Ascending aorta (tissue), 2 donors: ENCODE measurements around the gene GPC4. TPM values are rescaled to one million over a fixed set of nuclear protein-coding genes. Genes with fewer than 3 reads are reported as not detected.
A peak's percentile ranks its signal among the peaks of the same experiment; 100 is the strongest.

Source experiments
- DNase-seq, 2 donors: peaks; one replicate each; pipeline ENCODE4 v3.0.0-alpha.2; 2019; ENCODE audit warnings: low spot score in 2 of 2
- H3K27ac ChIP-seq, 2 donors: fragments of 200-600 bp; sonication (generic); one replicate each; pipeline ENCODE4 v1.5.1; 2016 to 2017; ENCODE audit warnings: mild to moderate bottlenecking in 1 of 2
- H3K27me3 ChIP-seq: fragments of 200-600 bp; sonication (generic); one replicate; pipeline ENCODE4 v1.5.1; 2017
- H3K36me3 ChIP-seq, 2 donors: fragments of 200-600 bp; sonication (generic); one replicate each; pipeline ENCODE4 v1.5.1; 2016
- H3K4me1 ChIP-seq, 2 donors: fragments of 200-600 bp; sonication (generic); one replicate each; pipeline ENCODE4 v1.5.1; 2016 to 2017; ENCODE audit warnings: mild to moderate bottlenecking in 1 of 2
- H3K4me3 ChIP-seq, 2 donors: fragments of 200-600 bp; sonication (generic); one replicate each; pipeline ENCODE4 v1.5.1; 2016 to 2017; ENCODE audit warnings: mild to moderate bottlenecking in 1 of 2
- H3K9me3 ChIP-seq, 2 donors: fragments of 200-600 bp; sonication (generic); one replicate each; pipeline ENCODE4 v1.5.1; 2016
- CTCF ChIP-seq, 3 experiments: fragments of 200-600 bp in 2 of 3; fragments of 450-650 bp in 1 of 3; sonication (generic) in 2 of 3; IDR thresholded peaks; one replicate each; pipeline ENCODE4 v1.5.1; 2016 to 2019; ENCODE audit warnings: antibody characterized with exemption in 3 of 3, mild to moderate bottlenecking in 1 of 3, moderate library complexity in 1 of 3
- intact Hi-C: fragments of 100-400 bp; cut with DNase I; formaldehyde crosslinking; loops from one replicate; pipeline ENCODE4 v1.15.1; 2023
- total RNA-seq: library from RNA; depleted of rRNA; stranded (reverse); fragments of >200 nt; gene quantifications from one replicate; pipeline ENCODE4 v1.1.0, GENCODE V29; 2016

GPC4 gene
- total RNA-seq, 1 donor from 2014 or later = 12.0 TPM

- no peak for TF ChIP-seq CTCF (IDR thresholded peaks at IDR 0.05)
- H3K9me3 ChIP-seq = no peaks in the 10 kb centered on the region
- no peaks in the 10 kb centered on the region for H3K4me1 ChIP-seq
- H3K4me3 ChIP-seq = peak overlapping the region; percentile 26 to 54
- intact Hi-C loops = no loop called here
- no peak overlapping the region for H3K27ac ChIP-seq
- no peaks in the 10 kb centered on the region for H3K36me3 ChIP-seq
- no peak for DNase-seq
- H3K27me3 ChIP-seq = no peaks in the 10 kb centered on the region
These were observed 29.9 kb upstream of the GPC4 start for GRCh38 chrX:133444952-133445831.

GRCh38 chrX:133444196-133444595 is 28.9 kb upstream of the GPC4 start:
- DNase-seq = no peak
- Histone ChIP-seq H3K36me3 (no peaks in the 10 kb centered on the region), H3K9me3 (no peaks in the 10 kb centered on the region), H3K4me1 (no peaks in the 10 kb centered on the region), H3K4me3 (no peak overlapping the region), H3K27ac (no peak overlapping the region), H3K27me3 (no peaks in the 10 kb centered on the region)
- TF ChIP-seq CTCF (IDR thresholded peaks at IDR 0.05) = no peak
- intact Hi-C loops = no loop called here

DNA sequence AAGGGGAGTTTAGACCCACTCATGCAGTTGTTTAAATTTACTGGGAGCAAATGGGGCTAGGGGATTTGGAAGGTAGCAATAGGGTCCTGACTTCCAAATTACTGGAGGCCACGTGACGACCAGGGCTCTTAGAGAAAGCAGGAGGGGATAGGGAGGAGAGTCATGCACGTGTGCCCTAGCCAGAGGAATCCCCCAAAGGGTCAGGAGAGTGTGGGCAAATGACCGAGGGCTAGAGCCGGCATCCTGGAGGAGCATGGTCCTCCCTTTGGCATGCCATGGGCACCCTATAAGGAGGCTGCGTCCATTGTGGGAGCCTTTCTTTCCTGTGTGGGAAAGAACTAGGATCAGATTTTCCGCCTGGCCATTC is 25.5 kb upstream of the GPC4 start:
- intact Hi-C loops = no loop called here
- no peaks in the 10 kb centered on the region for H3K4me1 ChIP-seq
- no peaks in the 10 kb centered on the region for H3K36me3 ChIP-seq
- no peak overlapping the region for H3K4me3 ChIP-seq
- H3K27me3 ChIP-seq = no peaks in the 10 kb centered on the region
- no peaks in the 10 kb centered on the region for H3K9me3 ChIP-seq
- no peak for DNase-seq
- no peak for TF ChIP-seq CTCF (IDR thresholded peaks at IDR 0.05)
- H3K27ac ChIP-seq = no peak overlapping the region

DNA sequence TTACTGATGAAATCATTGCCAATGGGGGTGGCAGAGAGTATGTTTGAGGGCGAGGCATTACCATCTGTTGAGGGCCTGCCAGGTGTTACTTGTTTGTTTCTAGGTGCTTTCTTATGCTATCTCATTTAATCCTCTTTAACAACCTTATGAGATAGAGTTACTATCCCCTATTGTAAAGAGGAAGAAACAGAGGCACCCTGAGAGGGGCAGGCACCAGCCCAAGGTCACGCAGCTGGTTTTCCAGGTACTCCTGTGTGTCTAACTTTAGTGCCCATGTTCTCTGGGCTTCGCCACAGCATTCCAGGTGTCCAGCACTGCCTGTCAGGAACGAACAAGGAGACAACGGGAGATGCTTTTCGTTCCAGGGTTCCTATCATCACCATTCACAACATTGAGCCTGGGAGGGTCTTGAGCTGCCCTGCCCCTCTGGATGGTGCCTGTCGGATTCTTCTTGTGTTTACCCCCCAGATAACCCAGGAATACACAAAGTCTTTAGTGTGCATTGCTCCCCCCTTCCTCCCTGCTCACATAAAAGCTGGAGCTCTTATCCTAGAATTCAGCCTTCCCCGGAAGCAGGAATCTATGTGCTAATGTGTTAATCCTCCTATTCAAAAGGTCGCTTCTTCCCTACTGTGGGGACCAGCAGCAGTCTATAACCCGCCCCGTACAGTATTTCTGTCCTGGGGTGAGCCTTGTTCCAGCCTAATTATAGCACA is 24.9 kb upstream of the GPC4 start:
- no peaks in the 10 kb centered on the region for H3K36me3 ChIP-seq
- no peak for DNase-seq
- intact Hi-C loops = no loop called here
- H3K27ac ChIP-seq = no peak overlapping the region
- TF ChIP-seq CTCF (IDR thresholded peaks at IDR 0.05) = no peak
- no peaks in the 10 kb centered on the region for H3K9me3 ChIP-seq
- H3K27me3 ChIP-seq = no peaks in the 10 kb centered on the region
- H3K4me3 ChIP-seq = no peak overlapping the region
- H3K4me1 ChIP-seq = no peaks in the 10 kb centered on the region

DNA sequence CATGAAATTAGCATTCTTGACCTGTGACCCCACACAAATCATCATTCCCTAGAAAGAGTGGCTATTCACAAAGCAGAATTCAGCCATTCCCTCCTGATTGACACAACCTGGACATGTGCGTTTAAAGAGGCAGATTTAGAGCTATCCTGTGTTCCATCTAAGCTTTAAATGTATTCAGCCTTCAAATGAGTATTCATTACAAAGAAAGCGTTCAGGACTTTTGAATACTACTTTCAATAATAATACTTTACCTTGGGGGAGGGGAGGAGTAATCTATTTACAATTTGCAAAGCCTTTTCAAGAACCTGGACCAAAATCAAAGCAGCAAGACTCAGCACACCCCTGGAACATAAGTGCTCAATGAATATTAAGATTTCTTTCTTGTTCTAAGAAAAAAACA is 22.5 kb upstream of the GPC4 start:
- DNase-seq = no peak
- intact Hi-C loops = no loop called here
- TF ChIP-seq CTCF (IDR thresholded peaks at IDR 0.05) = no peak
- no peaks in the 10 kb centered on the region for H3K27me3 ChIP-seq
- H3K4me1 ChIP-seq = no peaks in the 10 kb centered on the region
- no peaks in the 10 kb centered on the region for H3K9me3 ChIP-seq
- no peak overlapping the region for H3K4me3 ChIP-seq
- no peaks in the 10 kb centered on the region for H3K36me3 ChIP-seq
- no peak overlapping the region for H3K27ac ChIP-seq
